ENCODE measurements around the gene CAST.

- TF ChIP-seq POLR2AphosphoS5 (IDR thresholded peaks at IDR 0.05; ENCODE audit: low read depth, low read length) (no peak), POLR2A (IDR thresholded peaks at IDR 0.05; ENCODE audit: low read depth, low read length) (no peak)
Observed at GRCh38 chr5:96807075-96807654, 145.0 kb downstream of the CAST start.
